Measurements from ENCODE around the gene ANKS6.

ANKS6 gene

GRCh38 chr9:98736226-98736625, 60.1 kb downstream of the ANKS6 start:
- no peak for TF ChIP-seq CTCF (IDR thresholded peaks at IDR 0.05; ENCODE audit: low read depth, low read length)
- no peak overlapping the region for H3K4me3 ChIP-seq (ENCODE audit: low read depth, low read length)

DNA sequence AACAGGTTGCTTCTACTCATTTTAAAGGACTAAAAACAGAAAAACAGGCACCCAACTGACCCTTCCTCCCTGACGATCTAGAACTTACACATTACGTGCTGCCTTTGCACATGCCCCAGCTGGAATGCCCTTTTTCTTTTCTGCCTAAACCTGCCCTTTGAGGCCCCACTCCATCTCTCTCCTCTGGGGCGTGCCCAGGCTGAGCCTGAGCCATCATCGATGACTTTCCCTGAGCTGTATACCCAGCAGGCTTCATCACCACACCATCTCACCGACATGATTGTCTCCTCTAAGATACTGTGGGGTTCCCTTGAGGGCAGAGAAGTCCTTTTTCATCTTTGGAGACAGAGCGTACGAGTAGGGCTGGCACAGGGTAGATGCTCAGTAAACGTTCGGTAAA, 63.6 kb downstream of the ANKS6 start:
- no peak overlapping the region for H3K4me3 ChIP-seq (ENCODE audit: low read depth, low read length)
- TF ChIP-seq CTCF (IDR thresholded peaks at IDR 0.05; ENCODE audit: low read depth, low read length), result no peak

DNA sequence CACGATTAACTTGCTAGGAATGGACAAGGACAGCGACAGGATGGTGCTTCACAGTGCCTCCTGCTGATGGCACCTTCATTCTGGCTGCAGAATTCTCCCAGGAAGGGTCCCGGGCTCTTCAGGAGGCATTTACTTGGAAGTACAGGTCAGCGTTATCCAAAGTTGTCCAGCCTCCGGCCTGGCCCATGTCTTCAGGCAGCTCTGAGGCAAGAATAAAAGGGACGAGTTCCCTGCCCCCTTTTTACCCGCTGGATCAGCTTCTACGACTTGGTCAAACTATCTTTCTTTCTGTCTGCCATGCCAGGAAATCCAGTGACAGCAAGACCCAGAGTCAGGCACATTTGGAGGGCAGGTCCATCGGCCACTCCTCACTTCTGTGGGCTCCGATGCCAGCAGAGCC, 64.3 kb downstream of the ANKS6 start:
- no peak for TF ChIP-seq CTCF (IDR thresholded peaks at IDR 0.05; ENCODE audit: low read depth, low read length)
- H3K4me3 ChIP-seq (ENCODE audit: low read depth, low read length), result no peak overlapping the region

- TF ChIP-seq CTCF (IDR thresholded peaks at IDR 0.05; ENCODE audit: low read depth, low read length), result no peak
- no peak overlapping the region for H3K4me3 ChIP-seq (ENCODE audit: low read depth, low read length)
Measured at GRCh38 chr9:98730871-98731270, 65.5 kb downstream of the ANKS6 start.

GRCh38 chr9:98728500-98728899, 67.9 kb downstream of the ANKS6 start:
- no peak for TF ChIP-seq CTCF (IDR thresholded peaks at IDR 0.05; ENCODE audit: low read depth, low read length)
- no peak overlapping the region for H3K4me3 ChIP-seq (ENCODE audit: low read depth, low read length)

GRCh38 chr9:98727428-98727827, 68.9 kb downstream of the ANKS6 start:
- no peak for TF ChIP-seq CTCF (IDR thresholded peaks at IDR 0.05; ENCODE audit: low read depth, low read length)
- no peak overlapping the region for H3K4me3 ChIP-seq (ENCODE audit: low read depth, low read length)

DNA sequence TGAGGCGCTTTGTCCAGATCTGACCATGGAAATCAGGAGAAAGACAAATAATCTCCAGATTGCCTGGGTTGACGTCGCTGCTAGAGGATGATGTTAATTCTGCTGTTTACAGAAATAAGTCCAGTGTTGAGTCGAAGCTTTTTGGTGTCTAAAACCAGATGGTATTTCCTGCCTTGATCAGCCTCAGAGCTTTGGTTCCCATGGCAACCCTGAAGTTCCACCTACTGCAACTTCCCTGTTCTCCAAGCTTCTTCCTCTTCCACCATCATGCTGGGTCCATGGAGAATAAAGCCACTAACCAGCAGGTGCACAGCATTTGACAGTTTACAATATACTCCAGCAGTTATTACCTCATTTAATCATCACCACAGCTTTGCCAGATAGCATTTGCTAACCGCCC, 69.6 kb downstream of the ANKS6 start:
- H3K4me3 ChIP-seq (ENCODE audit: low read depth, low read length), result no peak overlapping the region
- no peak for TF ChIP-seq CTCF (IDR thresholded peaks at IDR 0.05; ENCODE audit: low read depth, low read length)
